ENCODE measurements around the gene WNT7B. TPM values are rescaled to one million over a fixed set of nuclear protein-coding genes. Genes with fewer than 3 reads are reported as not detected.

Gene WNT7B
- total RNA-seq, 1 experiment from 2014 or later: 0.33 TPM

- TF ChIP-seq MXD4 (CRISPR knock-in tag; IDR thresholded peaks at IDR 0.05; ENCODE audit: borderline replicate concordance): no peak
- no peak for TF ChIP-seq CREM (CRISPR knock-in tag; IDR thresholded peaks at IDR 0.05)
Measured at GRCh38 chr22:45968751-45969413, 8.1 kb downstream of the WNT7B start (continued).

GRCh38 chr22:45968003-45968650 lies 8.8 kb downstream of the WNT7B start:
- TF ChIP-seq JAZF1 (CRISPR knock-in tag; IDR thresholded peaks at IDR 0.05) (no peak), ZNF425 (CRISPR knock-in tag; conservative IDR thresholded peaks at IDR 0.05) (no peak), ZNF263 (CRISPR knock-in tag; IDR thresholded peaks at IDR 0.05; ENCODE audit: low read depth) (no peak), ZNF671 (CRISPR knock-in tag; IDR thresholded peaks at IDR 0.05) (no peak), RELA (CRISPR knock-in tag; IDR thresholded peaks at IDR 0.05; ENCODE audit: borderline replicate concordance) (no peak), STAT6 (CRISPR knock-in tag; conservative IDR thresholded peaks at IDR 0.05; ENCODE audit: low read depth) (no peak), PRRX2 (CRISPR knock-in tag; IDR thresholded peaks at IDR 0.05) (no peak), E2F4 (CRISPR knock-in tag; IDR thresholded peaks at IDR 0.05; ENCODE audit: borderline replicate concordance, low read depth) (no peak), CDX4 (CRISPR knock-in tag; IDR thresholded peaks at IDR 0.05; ENCODE audit: borderline replicate concordance) (no peak)
- ChIA-PET POLR2A (no interaction called here), CTCF (interaction anchor here (1.7 to 3.0 kb wide), 2 partner anchors 27 to 103 kb away, joined by 6 to 69 read pairs; no protein-coding TSS in a partner anchor)
- no peak overlapping the region for H3K27ac Mint-ChIP-seq
- H3K36me3 Mint-ChIP-seq: peaks cover 1% of the 10 kb centered on the region
- DNase-seq (ENCODE audit: low spot score) (no peak), ATAC-seq (no peak)
- H3K9me3 Mint-ChIP-seq: no peaks in the 10 kb centered on the region
- peaks cover 51% of the 10 kb centered on the region for H3K27me3 Mint-ChIP-seq (ENCODE audit: low read depth)
- no peak overlapping the region for H3K4me3 Mint-ChIP-seq
- peaks cover 24% of the 10 kb centered on the region for H3K4me1 Mint-ChIP-seq

GRCh38 chr22:45966895-45967365 lies 10.0 kb downstream of the WNT7B start:
- CTCF ChIA-PET: interaction anchor here (0.9 to 2.1 kb wide), 5 partner anchors 28 to 103 kb away, joined by 3 to 11 read pairs (median 8); no protein-coding TSS in a partner anchor
- no peak; the same call in 1 of the 2 replicates for ATAC-seq
- no peak for TF ChIP-seq KAT7 (CRISPR knock-in tag; IDR thresholded peaks at IDR 0.05; ENCODE audit: borderline replicate concordance)
- peak; percentile 59; the same call in 1 of the 2 replicates for TF ChIP-seq ZNF281 (CRISPR knock-in tag; IDR thresholded peaks at IDR 0.05)
- TF ChIP-seq SP1 (CRISPR knock-in tag; conservative IDR thresholded peaks at IDR 0.05): no peak
- TF ChIP-seq ZNF423 (CRISPR knock-in tag; IDR thresholded peaks at IDR 0.05): peak; percentile 53
- TF ChIP-seq ZNF121 (CRISPR knock-in tag; IDR thresholded peaks at IDR 0.05): peak; percentile 25; the same call in 1 of the 2 replicates
- no peak for TF ChIP-seq ZSCAN18 (CRISPR knock-in tag; IDR thresholded peaks at IDR 0.05)
- TF ChIP-seq GTF2I (CRISPR knock-in tag; conservative IDR thresholded peaks at IDR 0.05): peak; percentile 79
- no peak for TF ChIP-seq ZNF425 (CRISPR knock-in tag; conservative IDR thresholded peaks at IDR 0.05)
- no peak overlapping the region for H3K27ac Mint-ChIP-seq
- H3K9me3 Mint-ChIP-seq: no peaks in the 10 kb centered on the region
- H3K4me3 Mint-ChIP-seq: no peak overlapping the region
- no peaks in the 10 kb centered on the region for H3K36me3 Mint-ChIP-seq
- no peak for DNase-seq (ENCODE audit: low spot score)
- H3K4me1 Mint-ChIP-seq: peaks cover 24% of the 10 kb centered on the region
- POLR2A ChIA-PET: no interaction called here
- H3K27me3 Mint-ChIP-seq (ENCODE audit: low read depth): peaks cover 43% of the 10 kb centered on the region
